ENCODE data around the gene RUNDC3A.
A peak's percentile ranks its signal among the peaks of the same experiment; 100 is the strongest.
"Not testable (repeated sequence)": the region's sequence is repeated elsewhere in the genome, so short reads cannot be mapped to it uniquely, and the experiment has no call there.

Gene RUNDC3A

GRCh38 chr17:44335968-44336367 is 27.6 kb downstream of the RUNDC3A start:
- FAIRE-seq, result no peak
- DNase-seq (ENCODE audit: extremely low spot score, insufficient read length, low read depth), result no peak

DNA sequence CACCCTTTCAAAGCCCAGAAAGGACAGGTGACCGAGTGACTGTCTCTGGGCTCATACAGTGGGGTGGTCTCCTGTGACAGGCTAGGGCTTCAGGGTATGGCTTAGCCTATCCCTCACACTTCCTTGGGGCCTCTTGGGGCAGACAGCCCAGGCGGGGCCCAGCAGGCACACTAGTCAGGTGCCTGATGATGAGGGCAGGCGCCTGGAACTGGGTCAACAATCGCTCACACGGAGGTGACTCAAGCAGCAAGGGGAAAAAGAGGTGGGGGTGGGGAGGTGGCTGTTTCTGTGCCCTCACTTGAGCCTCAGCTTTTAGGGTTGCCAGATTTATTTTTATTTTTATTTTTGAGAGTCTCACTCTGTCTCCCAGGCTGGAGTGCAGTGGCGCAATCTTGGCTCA is 30.3 kb downstream of the RUNDC3A start:
- no peak for DNase-seq (ENCODE audit: extremely low spot score, insufficient read length, low read depth)
- FAIRE-seq, result no peak

GRCh38 chr17:44340553-44340952 is 32.2 kb downstream of the RUNDC3A start:
- not testable (repeated sequence) for FAIRE-seq; DNase-seq (ENCODE audit: extremely low spot score, insufficient read length, low read depth)

DNA sequence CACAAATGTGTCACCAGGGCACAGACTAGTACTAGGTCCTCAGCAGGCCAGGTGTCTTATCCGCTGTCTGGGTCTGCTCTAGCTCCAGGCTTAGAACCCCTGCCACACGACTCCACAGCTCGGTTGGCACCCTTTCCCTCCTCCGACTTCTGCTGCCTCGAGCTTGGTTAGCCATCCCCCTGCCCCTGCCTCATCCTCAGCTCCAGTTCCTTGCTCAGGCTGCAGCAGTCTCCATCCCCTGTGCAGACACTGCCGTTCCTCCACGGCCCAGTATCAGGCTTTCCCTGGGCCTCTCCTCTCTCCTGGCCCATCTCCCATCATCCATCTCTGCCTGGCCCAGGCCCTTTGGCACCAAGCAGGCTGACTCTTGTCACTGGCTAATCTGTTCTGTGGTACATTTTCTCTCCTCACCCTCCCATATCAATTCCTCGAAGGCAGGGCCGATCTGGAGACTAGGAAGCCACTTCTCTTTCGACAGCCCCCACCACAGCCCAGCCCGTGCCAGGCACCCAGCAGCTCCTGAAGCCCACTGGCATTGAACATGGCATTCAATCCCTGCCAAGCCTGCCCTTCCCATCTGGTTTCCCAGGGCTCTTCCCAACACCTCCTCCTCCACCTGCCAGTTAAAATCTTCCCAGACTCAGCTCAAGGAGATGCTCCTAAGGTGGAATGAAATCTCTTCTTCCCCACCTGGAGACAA is 35.3 kb downstream of the RUNDC3A start:
- DNase-seq (ENCODE audit: extremely low spot score, insufficient read length, low read depth) (no peak), FAIRE-seq (no peak)

- FAIRE-seq (peak; percentile 95), DNase-seq (ENCODE audit: extremely low spot score, insufficient read length, low read depth) (peak; percentile 88)
Observed at GRCh38 chr17:44344939-44345453, 36.6 kb downstream of the RUNDC3A start, which contains the start of gene GRN. TSS of gene GRN (plus strand) at chr17:44345302. CDS start at chr17:44349165, 3,863 bp downstream.

DNA sequence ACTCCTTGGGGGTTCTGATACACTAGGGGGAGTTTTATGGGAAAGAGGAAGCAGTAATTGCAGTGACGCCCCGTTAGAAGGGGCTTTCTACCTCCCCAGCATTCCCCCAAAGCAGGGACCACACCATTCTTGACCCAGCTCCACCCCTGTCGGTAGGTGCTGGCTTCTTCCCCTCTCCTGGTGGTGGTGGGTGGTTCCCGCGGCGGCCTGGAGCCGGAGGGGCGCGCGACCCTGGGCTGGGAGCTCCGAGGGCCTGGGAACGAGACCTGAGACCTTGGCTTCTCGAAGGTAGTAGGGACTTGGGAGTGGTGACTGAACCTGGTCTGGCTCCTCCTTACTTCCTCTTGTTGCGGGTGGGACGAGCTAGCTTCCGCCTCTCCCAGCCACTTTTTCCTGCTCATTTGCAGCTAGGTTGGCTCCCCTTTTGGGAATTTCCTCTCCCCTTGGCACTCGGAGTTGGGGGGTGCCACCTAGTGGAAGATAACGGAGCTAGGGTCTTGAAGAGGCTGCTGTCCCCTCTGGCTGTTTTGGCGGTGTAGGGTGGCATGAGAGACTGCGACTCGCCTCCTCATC is 37.1 kb downstream of the RUNDC3A start:
- no peak for DNase-seq (ENCODE audit: extremely low spot score, insufficient read length, low read depth)
- FAIRE-seq, result peak; percentile 80

DNA sequence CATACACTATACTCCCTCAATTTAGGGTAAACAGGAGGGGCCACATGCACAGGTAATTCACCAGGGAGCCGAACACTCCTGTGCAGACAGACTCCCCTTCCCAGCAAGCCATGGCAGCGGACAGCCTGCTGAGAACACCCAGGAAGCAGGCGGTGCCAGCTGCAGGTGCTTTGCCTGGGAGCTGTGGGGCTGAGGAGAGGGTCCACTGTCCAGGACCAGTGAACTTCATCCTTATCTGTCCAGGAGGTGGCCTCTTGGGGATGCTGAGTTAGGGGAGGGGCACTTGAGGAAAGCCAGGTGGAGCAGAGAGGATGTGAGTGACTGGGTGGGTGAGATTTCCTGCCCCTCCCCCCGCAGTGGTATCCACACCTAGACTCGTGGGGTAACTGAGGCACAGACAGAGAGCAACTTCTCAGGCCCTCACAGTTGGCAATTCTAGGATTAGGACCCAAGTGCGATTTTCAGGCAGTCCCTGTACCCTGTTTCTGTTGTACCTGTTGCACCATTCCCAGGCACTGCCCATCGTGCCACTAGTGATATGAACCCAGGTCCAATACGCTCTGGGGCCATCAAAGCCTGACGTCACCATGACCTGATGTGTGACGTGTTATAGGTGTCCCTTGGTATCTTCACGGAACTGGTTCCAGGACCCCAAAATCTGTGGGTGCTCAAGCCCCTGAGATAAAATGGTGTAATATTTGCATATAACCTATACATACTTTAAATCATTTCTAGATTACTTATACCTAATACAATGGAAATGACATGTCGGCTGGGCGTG is 37.9 kb downstream of the RUNDC3A start:
- FAIRE-seq (no peak), DNase-seq (ENCODE audit: extremely low spot score, insufficient read length, low read depth) (no peak)

DNA sequence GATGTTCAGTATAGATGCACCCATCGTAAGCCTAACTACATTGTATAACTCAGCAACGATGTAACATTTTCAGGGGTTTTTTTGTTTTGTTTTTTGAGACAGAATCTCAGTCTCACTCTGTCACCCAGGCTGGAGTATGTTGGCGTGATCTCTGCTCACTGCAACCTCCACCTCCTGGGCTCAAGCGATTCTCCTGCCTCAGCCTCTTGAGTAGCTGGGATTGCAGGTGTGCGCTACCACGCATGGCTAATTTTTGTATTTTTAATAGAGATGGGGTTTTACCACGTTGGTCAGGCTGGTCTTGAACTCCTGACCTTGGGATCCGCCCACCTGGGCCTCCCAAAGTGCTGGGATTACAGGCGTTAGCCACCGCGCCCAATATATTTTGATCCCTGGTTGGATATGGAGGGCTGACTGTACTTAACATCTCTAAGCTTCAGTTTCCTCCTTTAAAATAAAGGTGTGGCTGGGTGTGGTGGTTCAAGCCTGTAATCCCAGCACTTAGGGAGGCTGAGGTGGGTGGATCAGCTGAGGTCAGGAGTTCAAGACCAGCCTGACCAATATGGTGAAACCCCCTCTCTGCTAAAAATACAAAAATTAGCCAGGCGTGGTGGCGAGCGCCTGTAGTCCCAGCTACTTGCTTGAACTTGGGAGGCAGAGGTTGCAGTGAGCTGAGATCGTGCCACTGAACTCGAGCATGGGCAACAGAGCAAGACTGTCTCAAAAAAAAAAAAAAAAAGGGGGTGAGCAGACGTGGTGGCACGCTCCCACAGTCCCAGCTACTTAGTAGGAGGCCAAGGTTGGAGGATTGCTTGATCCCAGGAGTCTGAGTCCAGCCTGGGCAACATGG is 39.0 kb downstream of the RUNDC3A start:
- not testable (repeated sequence) for DNase-seq (ENCODE audit: extremely low spot score, insufficient read length, low read depth)
- peak; percentile 84 for FAIRE-seq

DNA sequence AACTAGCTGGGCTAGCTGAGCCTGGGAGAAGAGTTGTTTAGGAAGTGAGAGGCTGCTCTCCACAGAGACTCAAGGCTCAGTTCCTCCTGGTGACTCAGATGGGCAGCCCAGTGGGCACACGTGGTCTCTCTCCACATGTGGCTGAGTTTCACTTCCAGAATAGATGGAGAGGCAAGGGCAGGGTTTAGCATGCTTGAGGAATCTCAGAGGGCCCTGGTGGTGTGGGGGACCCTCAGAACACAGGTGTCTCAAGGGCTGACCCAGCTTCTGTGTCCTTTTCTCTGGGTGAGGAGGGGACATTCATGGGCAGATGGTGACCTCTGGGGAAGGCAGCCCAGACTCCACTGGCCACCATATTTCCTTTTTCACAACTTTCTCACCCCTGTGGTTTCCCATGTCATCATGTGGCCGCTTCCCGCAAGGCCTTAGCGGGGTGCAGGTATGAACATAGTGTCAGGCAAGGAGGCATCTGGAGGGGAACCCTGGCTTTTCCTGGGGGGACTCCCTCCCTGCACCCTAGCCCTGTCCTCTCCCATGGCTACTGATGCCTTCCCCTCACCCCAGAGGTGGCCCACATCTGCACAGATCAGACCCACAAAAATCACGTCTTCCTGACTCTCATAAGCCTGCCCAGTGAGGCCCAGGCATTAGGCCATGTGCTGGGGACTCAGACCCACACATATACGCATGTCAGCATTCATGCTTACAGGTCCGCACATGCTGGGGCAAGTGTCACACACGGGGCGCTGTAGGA is 40.0 kb downstream of the RUNDC3A start:
- FAIRE-seq, result peak; percentile 93
- peak; percentile 74 for DNase-seq (ENCODE audit: extremely low spot score, insufficient read length, low read depth)

DNA sequence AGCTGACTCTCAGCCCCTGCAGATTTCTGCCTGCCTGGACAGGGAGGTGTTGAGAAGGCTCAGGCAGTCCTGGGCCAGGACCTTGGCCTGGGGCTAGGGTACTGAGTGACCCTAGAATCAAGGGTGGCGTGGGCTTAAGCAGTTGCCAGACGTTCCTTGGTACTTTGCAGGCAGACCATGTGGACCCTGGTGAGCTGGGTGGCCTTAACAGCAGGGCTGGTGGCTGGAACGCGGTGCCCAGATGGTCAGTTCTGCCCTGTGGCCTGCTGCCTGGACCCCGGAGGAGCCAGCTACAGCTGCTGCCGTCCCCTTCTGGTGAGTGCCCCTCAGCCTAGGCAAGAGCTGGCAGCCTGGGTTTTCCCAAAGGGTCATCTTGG is 40.6 kb downstream of the RUNDC3A start:
- DNase-seq (ENCODE audit: extremely low spot score, insufficient read length, low read depth) (no peak), FAIRE-seq (no peak)

- no peak for DNase-seq (ENCODE audit: extremely low spot score, insufficient read length, low read depth)
- no peak for FAIRE-seq
Observed at GRCh38 chr17:44349553-44350070, 41.2 kb downstream of the RUNDC3A start.

GRCh38 chr17:44350733-44351226 is 42.4 kb downstream of the RUNDC3A start:
- DNase-seq (ENCODE audit: extremely low spot score, insufficient read length, low read depth) (peak; percentile 67), FAIRE-seq (peak; percentile 90)

DNA sequence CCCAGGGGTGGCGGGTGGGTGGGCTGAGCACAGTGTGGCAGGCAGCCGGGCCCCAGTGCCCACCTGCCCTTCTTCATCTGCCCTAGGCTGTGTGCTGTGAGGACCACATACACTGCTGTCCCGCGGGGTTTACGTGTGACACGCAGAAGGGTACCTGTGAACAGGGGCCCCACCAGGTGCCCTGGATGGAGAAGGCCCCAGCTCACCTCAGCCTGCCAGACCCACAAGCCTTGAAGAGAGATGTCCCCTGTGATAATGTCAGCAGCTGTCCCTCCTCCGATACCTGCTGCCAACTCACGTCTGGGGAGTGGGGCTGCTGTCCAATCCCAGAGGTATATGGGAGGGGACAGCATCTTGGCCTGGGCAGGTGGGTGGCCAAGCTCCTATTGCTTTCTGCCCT is 43.1 kb downstream of the RUNDC3A start:
- DNase-seq (ENCODE audit: extremely low spot score, insufficient read length, low read depth) (no peak), FAIRE-seq (no peak)

- DNase-seq (ENCODE audit: extremely low spot score, insufficient read length, low read depth) (no peak), FAIRE-seq (no peak)
Observed at GRCh38 chr17:44351961-44352827, 43.8 kb downstream of the RUNDC3A start.

DNA sequence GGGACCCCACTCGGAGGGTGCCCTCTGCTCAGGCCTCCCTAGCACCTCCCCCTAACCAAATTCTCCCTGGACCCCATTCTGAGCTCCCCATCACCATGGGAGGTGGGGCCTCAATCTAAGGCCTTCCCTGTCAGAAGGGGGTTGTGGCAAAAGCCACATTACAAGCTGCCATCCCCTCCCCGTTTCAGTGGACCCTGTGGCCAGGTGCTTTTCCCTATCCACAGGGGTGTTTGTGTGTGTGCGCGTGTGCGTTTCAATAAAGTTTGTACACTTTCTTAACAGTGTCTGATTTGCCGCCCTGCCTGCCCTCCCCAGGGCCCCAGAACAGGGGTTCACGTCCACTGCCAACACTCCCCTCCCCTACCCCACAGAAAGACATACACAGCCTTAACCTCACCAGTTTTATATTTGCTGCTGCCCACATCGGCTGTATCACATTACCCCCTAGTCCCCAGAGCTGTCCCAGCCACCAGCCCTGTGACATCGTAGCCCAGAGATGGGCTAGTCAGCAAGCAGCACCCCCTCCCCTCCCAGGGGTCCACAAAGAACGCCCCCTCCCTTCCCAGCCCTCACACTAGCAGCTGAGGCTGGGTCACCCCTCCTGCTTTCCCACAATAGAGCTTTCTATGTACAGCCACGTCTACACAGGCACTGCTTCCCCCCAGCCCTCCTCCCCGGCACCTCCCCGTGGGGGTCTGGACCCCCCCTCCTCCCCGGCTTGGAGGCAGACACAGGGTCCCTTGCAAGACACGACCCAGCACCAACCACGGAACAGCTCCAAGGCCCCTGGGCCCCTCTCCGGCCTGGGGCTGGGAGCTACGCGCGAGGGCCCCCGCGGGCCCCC is 44.6 kb downstream of the RUNDC3A start:
- FAIRE-seq (no peak), DNase-seq (ENCODE audit: extremely low spot score, insufficient read length, low read depth) (no peak)

GRCh38 chr17:44353672-44354331 is 45.4 kb downstream of the RUNDC3A start:
- no peak for FAIRE-seq
- DNase-seq (ENCODE audit: extremely low spot score, insufficient read length, low read depth), result no peak

All from GM18507 (cell line).